H1 (cell line): ENCODE measurements around the gene ACADSB. TPM values are rescaled to one million over a fixed set of nuclear protein-coding genes. Genes with fewer than 3 reads are reported as not detected.

Experiments
- CTCF ChIA-PET: fragments of 300-600 bp; sonication (Branson Sonifier 250); formaldehyde crosslinking; loops from one replicate; lab custom pipeline; 2021; ENCODE audit not compliant: partially characterized antibody; lab: Charles Lee
- POLR2A ChIA-PET: fragments of 300-600 bp; sonication (Branson Sonifier 250); formaldehyde crosslinking; loops from one replicate; lab custom pipeline; 2021; ENCODE audit warnings: inconsistent platforms; ENCODE audit not compliant: partially characterized antibody; lab: Charles Lee
- DNase-seq, 2 experiments: peaks; one replicate each; pipeline versions ENCODE4 v3.0.0 to v3.0.0-alpha.2; 2010 to 2022; ENCODE audit warnings: low spot score in 2 of 2, low read depth in 1 of 2, mixed read lengths in 1 of 2
- FAIRE-seq: peaks from 2 replicates; lab custom pipeline; 2011; peaks lifted over from hg19 to GRCh38; lab: Jason Lieb, UNC
- H2AFZ ChIP-seq: 2 replicates; pipeline ENCODE4 v1.8.1; 2012; ENCODE audit warnings: low read length, inconsistent platforms
- H2AK5ac ChIP-seq: 2 replicates; pipeline ENCODE4 v1.6.1; 2013; ENCODE audit warnings: low read depth, low read length
- H2BK120ac ChIP-seq: replicated peaks from 2 replicates; pipeline ENCODE3; 2013; ENCODE audit warnings: low read depth, low read length, inconsistent platforms
- H2BK12ac ChIP-seq: 2 replicates; pipeline ENCODE4 v1.6.1; 2013; ENCODE audit warnings: low read depth, low read length
- H2BK15ac ChIP-seq: 2 replicates; pipeline ENCODE4 v1.6.1; 2013; ENCODE audit warnings: low read length
- H2BK20ac ChIP-seq: 2 replicates; pipeline ENCODE4 v1.6.1; 2013; ENCODE audit warnings: low read length
- H2BK5ac ChIP-seq: 2 replicates; pipeline ENCODE4 v1.6.1; 2013; ENCODE audit warnings: low read depth, low read length
- H3K14ac ChIP-seq: 2 replicates; pipeline ENCODE4 v1.6.1; 2013; ENCODE audit warnings: inconsistent platforms; ENCODE audit not compliant: insufficient read length
- H3K18ac ChIP-seq: 2 replicates; pipeline ENCODE4 v1.6.1; 2013; ENCODE audit warnings: low read length; ENCODE audit errors: extremely low read depth
- H3K23ac ChIP-seq: 2 replicates; pipeline ENCODE4 v1.6.1; 2013; ENCODE audit warnings: inconsistent platforms; ENCODE audit not compliant: insufficient read length
- H3K23me2 ChIP-seq: 2 replicates; pipeline ENCODE4 v1.6.1; 2013; ENCODE audit warnings: low read depth, low read length
- H3K27ac ChIP-seq: 2 replicates; pipeline ENCODE4 v1.6.1; 2011; ENCODE audit warnings: low read depth, low read length, inconsistent platforms
- H3K27me3 ChIP-seq, 4 experiments: replicated peaks in 1 of 4; 1 replicate in 1 of 4; 2 replicates in 3 of 4; pipeline versions ENCODE4 v1.6.1 to v1.8.1; 2011 to 2013; ENCODE audit warnings: low read length in 3 of 4, mild to moderate bottlenecking in 3 of 4, inconsistent platforms in 2 of 4, mixed read lengths in 2 of 4, moderate library complexity in 1 of 4; ENCODE audit not compliant: control insufficient read depth in 3 of 4, insufficient read depth in 3 of 4; ENCODE audit errors: extremely low read depth in 1 of 4
- H3K36me3 ChIP-seq, 4 experiments: 2 replicates each; pipeline versions ENCODE4 v1.6.1 to v1.8.1; 2011 to 2013; ENCODE audit warnings: mild to moderate bottlenecking in 4 of 4, low read length in 3 of 4, moderate library complexity in 2 of 4, control low read depth in 1 of 4, inconsistent platforms in 1 of 4; ENCODE audit not compliant: insufficient read depth in 4 of 4, control insufficient read depth in 2 of 4
- H3K4ac ChIP-seq: replicated peaks from 2 replicates; pipeline ENCODE3; 2013; ENCODE audit warnings: low read length, low read depth, mixed read lengths, inconsistent platforms; ENCODE audit not compliant: insufficient read length
- H3K4me1 ChIP-seq, 4 experiments: replicated peaks in 1 of 4; 1 replicate in 1 of 4; 2 replicates in 3 of 4; pipeline versions ENCODE4 v1.6.1 to v1.8.1; 2011 to 2013; ENCODE audit warnings: low read length in 3 of 4, inconsistent platforms in 2 of 4, mixed read lengths in 1 of 4; ENCODE audit not compliant: insufficient read depth in 4 of 4, control insufficient read depth in 3 of 4
- H3K4me2 ChIP-seq, 2 experiments: 2 replicates each; pipeline versions ENCODE4 v1.6.1 to v1.8.1; 2011 to 2013; ENCODE audit warnings: low read depth in 2 of 2, low read length in 2 of 2, control low read depth in 1 of 2, inconsistent platforms in 1 of 2, mild to moderate bottlenecking in 1 of 2; ENCODE audit not compliant: insufficient read depth in 1 of 2
- H3K4me3 ChIP-seq, 4 experiments: fragments of 200-600, 300-600 bp in 1 of 4; sonication (generic), shearing (Covaris generic), sonication (Bioruptor Twin) in 1 of 4; 2 replicates each; pipeline versions ENCODE4 v1.5.1 to v1.8.1; 2011 to 2016; ENCODE audit warnings: low read length in 4 of 4, low read depth in 3 of 4, control low read depth in 2 of 4, inconsistent platforms in 2 of 4, mild to moderate bottlenecking in 2 of 4, mixed read lengths in 1 of 4, moderate library complexity in 1 of 4; ENCODE audit not compliant: insufficient read depth in 2 of 4; ENCODE audit errors: extremely low read depth in 1 of 4
- H3K56ac ChIP-seq: replicated peaks from 2 replicates; pipeline ENCODE3; 2013; ENCODE audit warnings: low read depth, mild to moderate bottlenecking, mixed read lengths, low read length, inconsistent platforms; ENCODE audit not compliant: insufficient read length
- H3K79me1 ChIP-seq: 2 replicates; pipeline ENCODE4 v1.6.1; 2013; ENCODE audit warnings: low read depth, low read length, control low read depth
- H3K79me2 ChIP-seq, 2 experiments: 2 replicates each; pipeline versions ENCODE4 v1.6.1 to v1.8.1; 2012 to 2013; ENCODE audit warnings: low read length in 2 of 2, mild to moderate bottlenecking in 2 of 2, inconsistent platforms in 1 of 2; ENCODE audit not compliant: insufficient read depth in 2 of 2, control insufficient read depth in 1 of 2
- H3K9ac ChIP-seq, 4 experiments: replicated peaks in 1 of 4; 1 replicate in 1 of 4; 2 replicates in 3 of 4; pipeline versions ENCODE4 v1.6.1 to v1.8.1; 2011 to 2013; ENCODE audit warnings: low read depth in 3 of 4, low read length in 3 of 4, control low read depth in 2 of 4, mild to moderate bottlenecking in 2 of 4, moderate library complexity in 2 of 4, inconsistent platforms in 1 of 4; ENCODE audit errors: extremely low read depth in 1 of 4
- H3K9me3 ChIP-seq, 2 experiments: 2 replicates each; pipeline versions ENCODE4 v1.6.1 to v1.8.1; 2012 to 2013; ENCODE audit warnings: mild to moderate bottlenecking in 2 of 2, moderate library complexity in 2 of 2, control low read depth in 1 of 2, inconsistent platforms in 1 of 2, low read depth in 1 of 2, low read length in 1 of 2, mixed read lengths in 1 of 2; ENCODE audit not compliant: insufficient read depth in 2 of 2
- H4K20me1 ChIP-seq, 2 experiments: replicated peaks in 1 of 2; 2 replicates each; pipeline versions ENCODE3 to v1.8.1; 2011 to 2013; ENCODE audit warnings: inconsistent platforms in 2 of 2, low read length in 2 of 2, mild to moderate bottlenecking in 1 of 2; ENCODE audit not compliant: insufficient read depth in 2 of 2, control insufficient read depth in 1 of 2
- H4K5ac ChIP-seq: 2 replicates; pipeline ENCODE4 v1.6.1; 2013; ENCODE audit warnings: low read length, low read depth, mixed read lengths, inconsistent platforms; ENCODE audit not compliant: insufficient read length
- H4K8ac ChIP-seq: 2 replicates; pipeline ENCODE4 v1.8.0; 2013; ENCODE audit warnings: mild to moderate bottlenecking, moderate library complexity, low read length, inconsistent platforms; ENCODE audit not compliant: insufficient read depth; ENCODE audit errors: extremely low read depth
- H4K91ac ChIP-seq: replicated peaks from 2 replicates; pipeline ENCODE3; 2013; ENCODE audit warnings: low read length, mixed read lengths, inconsistent platforms; ENCODE audit not compliant: insufficient read length
- ASH2L ChIP-seq: fragments of 200-600, 300-600 bp; sonication (generic); IDR thresholded peaks from one replicate; pipeline ENCODE4 v1.7.1; 2017; ENCODE audit warnings: low read length
- CEBPB ChIP-seq: IDR thresholded peaks from 2 replicates; pipeline ENCODE4 v1.6.1; 2012; ENCODE audit warnings: low read depth, low read length
- CREB1 ChIP-seq: IDR thresholded peaks from 2 replicates; pipeline ENCODE4 v1.6.1; 2012; ENCODE audit warnings: inconsistent platforms
- CTBP2 ChIP-seq: IDR thresholded peaks from 2 replicates; pipeline ENCODE4 v1.7.0; 2011; ENCODE audit warnings: borderline replicate concordance, mild to moderate bottlenecking, moderate library complexity, mixed read lengths, low read length; ENCODE audit not compliant: insufficient read depth, insufficient read length
- EZH2 ChIP-seq: fragments of 200-600 bp; sonication (generic); IDR thresholded peaks from 2 replicates; pipeline ENCODE4 v1.7.1; 2012; ENCODE audit warnings: low read depth, mild to moderate bottlenecking, moderate library complexity, low read length, inconsistent platforms; ENCODE audit not compliant: severe bottlenecking
- FOSL1 ChIP-seq: IDR thresholded peaks from 2 replicates; pipeline ENCODE4 v1.6.1; 2011; ENCODE audit warnings: mild to moderate bottlenecking, low read depth, low read length, moderate library complexity; ENCODE audit not compliant: insufficient read depth
- HDAC2 ChIP-seq, 2 experiments: fragments of 300-600 bp in 1 of 2; sonication (generic) in 1 of 2; IDR thresholded peaks; 2 replicates each; pipeline ENCODE4 v1.6.1; 2011 to 2012; ENCODE audit warnings: low read depth in 2 of 2, low read length in 2 of 2, mild to moderate bottlenecking in 2 of 2, moderate library complexity in 2 of 2, borderline replicate concordance in 1 of 2, inconsistent platforms in 1 of 2
- JUN ChIP-seq: IDR thresholded peaks from 2 replicates; pipeline ENCODE4 v1.6.1; 2011; ENCODE audit warnings: low read depth, mild to moderate bottlenecking, improper control_type of control experiment, low read length
- NANOG ChIP-seq: IDR thresholded peaks from 2 replicates; pipeline ENCODE4 v1.6.1; 2011; ENCODE audit warnings: low read length, low read depth, mild to moderate bottlenecking, inconsistent platforms; ENCODE audit not compliant: insufficient read depth, poor library complexity, severe bottlenecking
- POU5F1 ChIP-seq: IDR thresholded peaks from 2 replicates; pipeline ENCODE4 v1.6.1; 2011; ENCODE audit warnings: low read depth, mild to moderate bottlenecking, low read length, moderate library complexity
- SAP30 ChIP-seq: fragments of 300-600 bp; sonication (generic); IDR thresholded peaks from 2 replicates; pipeline ENCODE4 v1.7.1; 2012; ENCODE audit warnings: low read length, moderate library complexity, mild to moderate bottlenecking, inconsistent platforms; ENCODE audit not compliant: insufficient read depth, insufficient replicate concordance
- SIX5 ChIP-seq: IDR thresholded peaks from 2 replicates; pipeline ENCODE4 v1.6.1; 2011; ENCODE audit warnings: mild to moderate bottlenecking, low read depth, low read length
- SRF ChIP-seq: IDR thresholded peaks from 2 replicates; pipeline ENCODE4 v1.6.1; 2011; ENCODE audit warnings: mild to moderate bottlenecking, low read depth, low read length, moderate library complexity
- SUZ12 ChIP-seq: fragments of 200-600 bp; sonication (generic); IDR thresholded peaks from 2 replicates; pipeline ENCODE4 v1.6.1; 2012; ENCODE audit warnings: mild to moderate bottlenecking, inconsistent platforms, low read length, moderate library complexity, mixed read lengths
- WGBS, 2 experiments: shearing (Covaris generic) in 1 of 2; methylation state at CpG; one replicate each; pipeline versions ENCODE4 v1.1.6 to v1.1.7; 2013 to 2015; ENCODE audit warnings: low lambda C conversion rate in 2 of 2, mixed read lengths in 2 of 2, inconsistent platforms in 1 of 2, low coverage in 1 of 2, missing lambda C conversion rate in 1 of 2; ENCODE audit not compliant: insufficient replicate concordance in 2 of 2, insufficient coverage in 1 of 2, insufficient read length in 1 of 2; ENCODE audit errors: extremely low coverage in 1 of 2, missing lambda C conversion rate in 1 of 2; 5-methylcytosine and 5-hydroxymethylcytosine counted together
- polyA plus RNA-seq, 7 experiments: library from polyadenylated mRNA; depleted of rRNA in 3 of 7; stranded (reverse) in 5 of 7; unstranded in 2 of 7; fragments of >200 nt in 5 of 7; fragments of 200-250 nt in 2 of 7; gene quantifications; 1 replicate in 5 of 7; 2 replicates in 1 of 7; 4 replicates in 1 of 7; pipeline versions ENCODE4 v1.2.1 to v1.2.3, GENCODE V29; 2011 to 2013; ENCODE audit warnings: missing spikeins in 2 of 7, mixed read lengths in 2 of 7
- total RNA-seq: library from RNA; stranded (reverse); fragmentation: NEBNext Ultra II Directional; extraction: Animal tissue kit (Norgen Biotek cat#: 25700); gene quantifications from 2 replicates; pipeline ENCODE4 v1.2.1, GENCODE V29; 2021

Gene ACADSB
- total and polyA plus RNA-seq, 2 of the 8 experiments (the other 6 are each of a cell fraction or from before 2014, with no cell fraction given): 5.6 to 11.2 TPM

- no peak overlapping the region for H3K18ac ChIP-seq
- no peak overlapping the region for H2BK5ac ChIP-seq
- no peaks in the 10 kb centered on the region for H3K79me2 ChIP-seq
- H3K23me2 ChIP-seq: peaks cover 7% of the 10 kb centered on the region
- peaks cover 0 to 7% (median 2%) of the 10 kb centered on the region in 4 experiments; a peak in 2 of 8 replicates for H3K36me3 ChIP-seq
- no peak overlapping the region for H2AK5ac ChIP-seq
- no peak overlapping the region for H3K56ac ChIP-seq
- no peak overlapping the region for H2BK12ac ChIP-seq
- H2BK120ac ChIP-seq: no peak overlapping the region
- no peaks in the 10 kb centered on the region for H3K79me1 ChIP-seq
- no peak overlapping the region for H3K9ac ChIP-seq
- no peak overlapping the region for H3K14ac ChIP-seq
- no peak overlapping the region for H2BK15ac ChIP-seq
- H3K4me3 ChIP-seq: no peak overlapping the region
- no peak overlapping the region for H4K91ac ChIP-seq
- no peak overlapping the region for H4K5ac ChIP-seq
- H3K27me3 ChIP-seq: no peaks in the 10 kb centered on the region
- FAIRE-seq: no peak
- 90% methylated on average over 6 of the region's 6 CpGs; no CpG with 5 or more reads in 1 of the 2 experiments for WGBS, 2 experiments
- DNase-seq: no peak
- H2BK20ac ChIP-seq: no peak overlapping the region
- H3K4me1 ChIP-seq: peaks cover 0 to 3% (median 0%) of the 10 kb centered on the region in 4 experiments; a peak in 2 of 7 replicates
- no peak overlapping the region for H2AFZ ChIP-seq
- no peak overlapping the region for H4K8ac ChIP-seq
- TF ChIP-seq FOSL1: no peak
- no peak for TF ChIP-seq CEBPB
- no peak for TF ChIP-seq SUZ12
- no peak for TF ChIP-seq HDAC2 (IDR thresholded peaks at IDR 0.05; ENCODE audit: borderline replicate concordance in 1 of 2, low read depth in 2 of 2, low read length in 2 of 2)
- no peak for TF ChIP-seq SIX5
- TF ChIP-seq POU5F1: no peak
- no peak for TF ChIP-seq NANOG
- TF ChIP-seq CTBP2: no peak
- TF ChIP-seq SRF: no peak
- TF ChIP-seq SAP30: no peak
- no peak for TF ChIP-seq JUN
- no peak for TF ChIP-seq CREB1
- TF ChIP-seq ASH2L: no peak
- TF ChIP-seq EZH2: no peak
- TF ChIP-seq, all 59 proteins: peak for 0
- H3K27ac ChIP-seq: no peak overlapping the region
- no peak overlapping the region for H3K23ac ChIP-seq
- ChIA-PET POLR2A (interaction anchor here (1.0 to 2.6 kb wide), 2 partner anchors 16 to 24 kb away, joined by 4 to 6 read pairs; no protein-coding TSS in a partner anchor), CTCF (interaction anchor here (0.7 kb wide), 1 partner anchor 14 kb away, joined by 3 read pairs; no protein-coding TSS in a partner anchor)
- H3K9me3 ChIP-seq: no peaks in the 10 kb centered on the region
- H3K4ac ChIP-seq: no peak overlapping the region
- no peaks in the 10 kb centered on the region for H4K20me1 ChIP-seq
- H3K4me2 ChIP-seq: no peak overlapping the region
These were observed 24.9 kb upstream of the ACADSB start for GRCh38 chr10:122983898-122984297.
